Natural killer cell (primary cell): ENCODE results near the gene TESMIN. TPM values are rescaled to one million over a fixed set of nuclear protein-coding genes. Genes with fewer than 3 reads are reported as not detected.

Experiments used
- ATAC-seq, 3 donors: fragments of 150-1000 bp in 2 of 3; fragments of 200-7000 bp in 1 of 3; cut with Tn5 transposase; 1 replicate in 1 of 3; 2 replicates in 2 of 3; pipeline ENCODE4 v1.10.0; 2021; ENCODE audit warnings: mild to moderate bottlenecking in 2 of 3, moderate library complexity in 2 of 3
- DNase-seq, 2 donors: peaks; one replicate each; pipeline versions ENCODE4 v3.0.0 to v3.0.0-alpha.2; 2013 to 2021; ENCODE audit warnings: mixed read lengths in 1 of 2
- H3K27ac ChIP-seq: one replicate; pipeline ENCODE4 v1.5.1; 2013; ENCODE audit warnings: mild to moderate bottlenecking, low read length
- H3K27me3 ChIP-seq: one replicate; pipeline ENCODE4 v1.6.1; 2013; ENCODE audit warnings: low read length; ENCODE audit not compliant: control insufficient read depth, insufficient read depth
- H3K36me3 ChIP-seq: one replicate; pipeline ENCODE4 v1.6.1; 2013; ENCODE audit warnings: low read length; ENCODE audit not compliant: control insufficient read depth, insufficient read depth
- H3K4me1 ChIP-seq: one replicate; pipeline ENCODE4 v1.6.1; 2013; ENCODE audit warnings: low read length; ENCODE audit not compliant: control insufficient read depth, insufficient read depth
- H3K4me3 ChIP-seq: one replicate; pipeline ENCODE4 v1.5.1; 2013; ENCODE audit warnings: low read length
- H3K9me3 ChIP-seq: one replicate; pipeline ENCODE4 v1.6.1; 2013; ENCODE audit warnings: low read length; ENCODE audit not compliant: control insufficient read depth, insufficient read depth
- H3K27ac Mint-ChIP-seq, 2 donors: one replicate each; pipeline ENCODE4 v1.8.0; 2022; ENCODE audit warnings: mild to moderate bottlenecking in 2 of 2, mixed read lengths in 2 of 2, moderate library complexity in 1 of 2
- H3K27me3 Mint-ChIP-seq, 2 donors: one replicate each; pipeline ENCODE4 v1.8.0; 2022; ENCODE audit warnings: low read depth in 2 of 2, mixed read lengths in 2 of 2
- H3K36me3 Mint-ChIP-seq: one replicate; pipeline ENCODE4 v1.8.0; 2022; ENCODE audit warnings: mixed read lengths
- H3K4me1 Mint-ChIP-seq, 2 donors: one replicate each; pipeline ENCODE4 v1.8.0; 2022; ENCODE audit warnings: mixed read lengths in 2 of 2
- H3K4me3 Mint-ChIP-seq: one replicate; pipeline ENCODE4 v1.8.0; 2022; ENCODE audit warnings: mild to moderate bottlenecking, moderate library complexity, mixed read lengths
- H3K9me3 Mint-ChIP-seq, 2 donors: one replicate each; pipeline ENCODE4 v1.8.0; 2022; ENCODE audit warnings: mixed read lengths in 2 of 2
- WGBS: methylation state at CpG from one replicate; pipeline ENCODE4 v1.1.7; 2013; ENCODE audit warnings: missing lambda C conversion rate; ENCODE audit not compliant: insufficient coverage; 5-methylcytosine and 5-hydroxymethylcytosine counted together
- intact Hi-C: fragments of 100-400 bp; cut with micrococcal nuclease; formaldehyde crosslinking; loops from one replicate; pipeline ENCODE4 v1.14.2; 2022
- total RNA-seq, 4 donors: library from RNA; stranded (reverse); fragments of 120-200 nt in 1 of 4; gene quantifications; one replicate each; pipeline versions ENCODE4 v1.2.3 to v1.2.4, GENCODE V29; 2013 to 2022
- TF ChIP-seq, protein P1 (sequence below): fragments of 200-600 bp; IDR thresholded peaks from one replicate; pipeline ENCODE4 v1.8.0; 2022; ENCODE audit warnings: antibody characterized with exemption

The TESMIN gene
- total RNA-seq, 3 donors from 2014 or later (not counting 1 experiment from before 2014, with no cell fraction given): 1.1 to 3.9 (median 1.1) TPM

GRCh38 chr11:68666849-68667248, 84.5 kb downstream of the TESMIN start:
- intact Hi-C loops: no loop called here
- H3K9me3 Mint-ChIP-seq: no peaks in the 10 kb centered on the region
- H3K4me3 Mint-ChIP-seq: no peak overlapping the region
- H3K36me3 Mint-ChIP-seq: no peaks in the 10 kb centered on the region
- 67% methylated on average over 7 of the region's 15 CpGs for WGBS
- Histone ChIP-seq H3K4me1 (no peaks in the 10 kb centered on the region), H3K4me3 (no peak overlapping the region), H3K9me3 (no peaks in the 10 kb centered on the region), H3K27ac (no peak overlapping the region), H3K27me3 (no peaks in the 10 kb centered on the region), H3K36me3 (no peaks in the 10 kb centered on the region)
- H3K4me1 Mint-ChIP-seq: no peaks in the 10 kb centered on the region
- no peak overlapping the region for H3K27ac Mint-ChIP-seq
- ATAC-seq: no peak
- H3K27me3 Mint-ChIP-seq: peaks cover 0 to 8% of the 10 kb centered on the region in 2 donors
- TF ChIP-seq, protein P1, sequence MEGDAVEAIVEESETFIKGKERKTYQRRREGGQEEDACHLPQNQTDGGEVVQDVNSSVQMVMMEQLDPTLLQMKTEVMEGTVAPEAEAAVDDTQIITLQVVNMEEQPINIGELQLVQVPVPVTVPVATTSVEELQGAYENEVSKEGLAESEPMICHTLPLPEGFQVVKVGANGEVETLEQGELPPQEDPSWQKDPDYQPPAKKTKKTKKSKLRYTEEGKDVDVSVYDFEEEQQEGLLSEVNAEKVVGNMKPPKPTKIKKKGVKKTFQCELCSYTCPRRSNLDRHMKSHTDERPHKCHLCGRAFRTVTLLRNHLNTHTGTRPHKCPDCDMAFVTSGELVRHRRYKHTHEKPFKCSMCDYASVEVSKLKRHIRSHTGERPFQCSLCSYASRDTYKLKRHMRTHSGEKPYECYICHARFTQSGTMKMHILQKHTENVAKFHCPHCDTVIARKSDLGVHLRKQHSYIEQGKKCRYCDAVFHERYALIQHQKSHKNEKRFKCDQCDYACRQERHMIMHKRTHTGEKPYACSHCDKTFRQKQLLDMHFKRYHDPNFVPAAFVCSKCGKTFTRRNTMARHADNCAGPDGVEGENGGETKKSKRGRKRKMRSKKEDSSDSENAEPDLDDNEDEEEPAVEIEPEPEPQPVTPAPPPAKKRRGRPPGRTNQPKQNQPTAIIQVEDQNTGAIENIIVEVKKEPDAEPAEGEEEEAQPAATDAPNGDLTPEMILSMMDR: no peak
- no peak for DNase-seq

- Mint-ChIP-seq H3K27ac (no peak overlapping the region), H3K27me3 (peaks cover 0 to 5% of the 10 kb centered on the region in 2 donors), H3K36me3 (no peaks in the 10 kb centered on the region), H3K4me1 (no peaks in the 10 kb centered on the region), H3K9me3 (no peaks in the 10 kb centered on the region), H3K4me3 (no peak overlapping the region)
- H3K27ac ChIP-seq: no peak overlapping the region
- 95% methylated on average over 15 of the region's 16 CpGs for WGBS
- no peaks in the 10 kb centered on the region for H3K9me3 ChIP-seq
- intact Hi-C loops: no loop called here
- ATAC-seq (no peak), DNase-seq (no peak)
- H3K4me1 ChIP-seq: no peaks in the 10 kb centered on the region
- H3K4me3 ChIP-seq: no peak overlapping the region
- TF ChIP-seq, protein P1: no peak
- H3K27me3 ChIP-seq: no peaks in the 10 kb centered on the region
- H3K36me3 ChIP-seq: no peaks in the 10 kb centered on the region
These were observed 85.9 kb downstream of the TESMIN start for GRCh38 chr11:68665436-68665835.

- ATAC-seq (no peak), DNase-seq (no peak)
- Histone ChIP-seq H3K27ac (no peak overlapping the region), H3K4me3 (no peak overlapping the region), H3K36me3 (no peaks in the 10 kb centered on the region), H3K27me3 (no peaks in the 10 kb centered on the region), H3K4me1 (no peaks in the 10 kb centered on the region), H3K9me3 (no peaks in the 10 kb centered on the region)
- 93% methylated on average over 7 of the region's 7 CpGs for WGBS
- Mint-ChIP-seq H3K36me3 (no peaks in the 10 kb centered on the region), H3K27ac (no peak overlapping the region), H3K4me1 (no peaks in the 10 kb centered on the region), H3K4me3 (no peak overlapping the region), H3K27me3 (peaks cover 0 to 5% of the 10 kb centered on the region in 2 donors), H3K9me3 (no peaks in the 10 kb centered on the region)
- TF ChIP-seq, protein P1: no peak
- intact Hi-C loops: no loop called here
These were observed 86.4 kb downstream of the TESMIN start for GRCh38 chr11:68664906-68665305.

DNA sequence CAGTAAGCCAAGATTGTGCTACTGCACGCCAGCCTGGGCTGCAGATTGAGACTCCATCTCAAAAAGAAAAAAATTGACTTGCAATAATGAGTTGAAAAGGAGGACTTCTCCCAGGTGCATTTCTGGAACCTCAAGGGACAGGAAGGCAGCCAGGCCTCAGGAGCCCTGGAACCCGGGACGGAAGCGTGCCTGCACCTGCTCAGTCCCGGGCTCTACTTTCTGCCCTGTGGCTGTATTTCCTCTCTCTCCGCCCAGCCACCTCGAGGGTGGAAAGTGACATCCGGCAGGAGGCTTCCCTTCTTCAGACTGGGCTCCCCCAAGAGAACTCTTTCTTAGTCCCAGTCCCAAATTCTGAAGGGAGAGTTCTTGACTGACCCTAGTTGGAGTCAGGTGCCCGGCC, 87.2 kb downstream of the TESMIN start:
- TF ChIP-seq, protein P1: no peak
- H3K27ac ChIP-seq: no peak overlapping the region
- Mint-ChIP-seq H3K27ac (no peak overlapping the region), H3K36me3 (no peaks in the 10 kb centered on the region), H3K27me3 (peaks cover 0 to 5% of the 10 kb centered on the region in 2 donors), H3K4me1 (no peaks in the 10 kb centered on the region), H3K9me3 (no peaks in the 10 kb centered on the region), H3K4me3 (no peak overlapping the region)
- no peaks in the 10 kb centered on the region for H3K9me3 ChIP-seq
- no peak overlapping the region for H3K4me3 ChIP-seq
- no peaks in the 10 kb centered on the region for H3K4me1 ChIP-seq
- intact Hi-C loops: no loop called here
- no peaks in the 10 kb centered on the region for H3K27me3 ChIP-seq
- H3K36me3 ChIP-seq: no peaks in the 10 kb centered on the region
- DNase-seq (no peak), ATAC-seq (no peak)
- 84% methylated on average over 9 of the region's 9 CpGs for WGBS
